Breast epithelium (tissue), 4 donors: ENCODE measurements around the gene HECTD2. TPM values are rescaled to one million over a fixed set of nuclear protein-coding genes. Genes with fewer than 3 reads are reported as not detected.

Source experiments
- DNase-seq, 2 donors: peaks; one replicate each; pipeline ENCODE4 v3.0.0-alpha.2; 2019; ENCODE audit warnings: low spot score in 2 of 2
- H3K27ac ChIP-seq, 2 donors: fragments of 200-600 bp; sonication (generic) in 1 of 2; one replicate each; pipeline ENCODE4 v1.5.1; 2016 to 2019; ENCODE audit warnings: mild to moderate bottlenecking in 1 of 2
- H3K27me3 ChIP-seq, 2 donors: fragments of 200-600 bp; sonication (generic) in 1 of 2; one replicate each; pipeline versions ENCODE4 v1.5.1 to v1.6.0; 2017 to 2019; ENCODE audit warnings: control low read depth in 1 of 2, mild to moderate bottlenecking in 1 of 2
- H3K36me3 ChIP-seq: fragments of 200-600 bp; one replicate; pipeline ENCODE4 v1.5.1; 2019
- H3K4me1 ChIP-seq, 2 donors: fragments of 200-600 bp; sonication (generic); one replicate each; pipeline ENCODE4 v1.5.1; 2016 to 2019; ENCODE audit warnings: control low read depth in 1 of 2
- H3K4me3 ChIP-seq, 3 donors: fragments of 200-600 bp; sonication (generic); 1 replicate in 2 of 3; 2 replicates in 1 of 3; pipeline ENCODE4 v1.5.1; 2016 to 2019; ENCODE audit warnings: mild to moderate bottlenecking in 3 of 3, moderate library complexity in 2 of 3
- H3K9me3 ChIP-seq, 2 donors: fragments of 200-600 bp; sonication (generic) in 1 of 2; one replicate each; pipeline ENCODE4 v1.5.1; 2016 to 2019; ENCODE audit warnings: control low read depth in 1 of 2
- CTCF ChIP-seq, 3 donors: fragments of 450-650 bp; IDR thresholded peaks; one replicate each; pipeline ENCODE4 v1.5.1; 2016 to 2017; ENCODE audit warnings: antibody characterized with exemption in 3 of 3, mild to moderate bottlenecking in 3 of 3, moderate library complexity in 3 of 3
- POLR2A ChIP-seq: fragments of 450-650 bp; IDR thresholded peaks from one replicate; pipeline ENCODE4 v1.6.1; 2016; ENCODE audit warnings: antibody characterized with exemption, mild to moderate bottlenecking, moderate library complexity
- POLR2AphosphoS5 ChIP-seq, 3 donors: sonication (generic); formaldehyde crosslinking; IDR thresholded peaks; one replicate each; pipeline ENCODE4 v1.6.1; 2017; ENCODE audit warnings: antibody characterized with exemption in 3 of 3
- intact Hi-C: fragments of 100-400 bp; cut with DNase I; formaldehyde crosslinking; loops from one replicate; pipeline ENCODE4 v1.15.1; 2023; ENCODE audit warnings: low total_unique reads
- total RNA-seq, 3 donors: library from RNA; depleted of rRNA; stranded (reverse); fragments of >200 nt; gene quantifications; one replicate each; pipeline ENCODE4 v1.1.0, GENCODE V29; 2016

HECTD2 gene
- total RNA-seq, 3 donors from 2014 or later, result 14.2 to 30.7 (median 19.0) TPM

DNA sequence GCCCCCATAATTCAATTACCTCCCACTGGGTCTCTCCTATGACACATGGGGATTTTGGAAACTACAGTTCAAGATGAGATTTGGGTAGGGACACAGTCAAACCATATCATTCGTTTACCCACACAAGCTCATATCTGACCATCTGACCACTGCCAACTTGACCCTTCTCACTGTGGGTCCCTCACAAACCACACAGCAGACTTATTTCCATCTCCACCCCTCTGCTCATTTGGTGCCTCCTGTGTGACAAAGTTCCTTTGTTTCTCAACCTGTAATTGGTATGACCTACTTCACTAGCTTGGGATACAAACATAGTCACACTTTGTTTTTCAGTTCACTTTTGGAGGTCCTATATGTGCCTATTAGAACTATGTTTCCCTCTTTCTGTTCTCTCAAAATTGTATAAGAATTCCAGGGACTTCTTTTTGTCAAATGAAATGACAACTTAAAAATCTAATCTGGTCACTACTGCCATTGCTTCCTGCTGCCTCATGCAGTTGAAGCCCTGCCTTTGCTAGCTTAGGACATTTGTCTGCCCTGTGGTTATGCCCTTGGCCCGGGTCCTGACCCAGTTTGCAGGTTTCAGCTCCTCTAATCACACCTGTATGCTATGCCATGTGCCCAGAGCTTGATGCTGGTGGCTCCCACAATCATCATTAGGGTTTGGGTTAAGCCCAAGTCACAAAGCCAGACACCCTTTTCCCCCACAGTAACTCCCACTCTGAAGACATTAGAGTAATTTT lies 152.9 kb downstream of the HECTD2 start:
- TF ChIP-seq CTCF (IDR thresholded peaks at IDR 0.05) (no peak), POLR2A (no peak), POLR2AphosphoS5 (IDR thresholded peaks at IDR 0.05) (no peak)
- intact Hi-C loops, result no loop called here
- Histone ChIP-seq H3K4me3 (no peak overlapping the region), H3K4me1 (no peaks in the 10 kb centered on the region), H3K27me3 (no peaks in the 10 kb centered on the region), H3K27ac (no peak overlapping the region), H3K9me3 (no peaks in the 10 kb centered on the region), H3K36me3 (no peaks in the 10 kb centered on the region)
- no peak for DNase-seq

- no peaks in the 10 kb centered on the region for H3K9me3 ChIP-seq
- no peak overlapping the region for H3K27ac ChIP-seq
- no peak overlapping the region for H3K4me3 ChIP-seq
- H3K4me1 ChIP-seq, result no peaks in the 10 kb centered on the region
- intact Hi-C loops, result no loop called here
- DNase-seq, result no peak
- no peaks in the 10 kb centered on the region for H3K27me3 ChIP-seq
- TF ChIP-seq CTCF (IDR thresholded peaks at IDR 0.05), result no peak
- no peak for TF ChIP-seq POLR2A
- no peak for TF ChIP-seq POLR2AphosphoS5 (IDR thresholded peaks at IDR 0.05)
- H3K36me3 ChIP-seq, result no peaks in the 10 kb centered on the region
These were observed 153.9 kb downstream of the HECTD2 start for GRCh38 chr10:91564026-91564425.

Other genes starting within 250 kb of the HECTD2 start
- gene PCGF5, start 189.7 kb upstream of the HECTD2 start, total RNA-seq, result 10 to 100 TPM; 36.5 to 66.9 (median 39.3) TPM
- gene PPP1R3C, start 222.7 kb downstream of the HECTD2 start, total RNA-seq, result 10 to 100 TPM in 2 of 3 donors, 1 to 10 TPM in 1; 9.4 to 48.1 (median 14.4) TPM